K562 treated with DMSO at 1 percent for 4 hours (cell line): Measurements from ENCODE around the gene SELENON. TPM values are rescaled to one million over a fixed set of nuclear protein-coding genes. Genes with fewer than 3 reads are reported as not detected.

ENCODE experiments used
- total RNA-seq: library from RNA; unstranded; fragments of 300-600 nt; gene quantifications from 2 replicates; pipeline ENCODE4 v1.2.3, GENCODE V29; 2022; ENCODE audit not compliant: insufficient read depth

SELENON gene
- 29.5 and 31.8 TPM in 2 replicates for total RNA-seq

GRCh38 chr1:25799935-25800702 is at the start of gene SELENON:
SELENON (plus strand) TSS chr1:25800193; CDS start chr1:25800231, 38 bp downstream.

GRCh38 chr1:25819491-25820246 is 19.7 kb downstream of the SELENON start, which contains the start of gene MTFR1L:
MTFR1L (plus strand) TSS chr1:25819954; CDS start chr1:25823105, 3,151 bp downstream.

GRCh38 chr1:25858906-25859789 is 59.2 kb downstream of the SELENON start, which contains the start of gene AUNIP:
AUNIP (minus strand) TSS chr1:25859457; CDS start chr1:25859357, 100 bp downstream.

Other genes with a start within 250 kb of the SELENON start
- gene MAN1C1, start 183.4 kb upstream of the SELENON start, total RNA-seq: 0.44 TPM in 1 of 2 replicates, not detected in the other
- 43.7 and 61.6 TPM in 2 replicates for gene MTFR1L, start 19.8 kb downstream of the SELENON start, total RNA-seq
- gene AUNIP, start 59.3 kb downstream of the SELENON start, total RNA-seq: 13.6 and 14.5 TPM in 2 replicates
- gene PAQR7, start 75.5 kb downstream of the SELENON start, total RNA-seq: 2.8 and 3.9 TPM in 2 replicates
- gene STMN1, start 106.2 kb downstream of the SELENON start, total RNA-seq: 509 and 529 TPM in 2 replicates
- 4.1 and 5.0 TPM in 2 replicates for gene PAFAH2, start 197.9 kb downstream of the SELENON start, total RNA-seq
- gene EXTL1, start 221.6 kb downstream of the SELENON start, total RNA-seq: 0.28 TPM in 1 of 2 replicates, not detected in the other
- gene SLC30A2, start 245.9 kb downstream of the SELENON start, total RNA-seq: not detected in 2 replicates